Endothelial cell of umbilical vein (primary cell): Measurements from ENCODE around the gene HOXB4. TPM values are rescaled to one million over a fixed set of nuclear protein-coding genes. Genes with fewer than 3 reads are reported as not detected.

Experiments
- BruUV-seq: library from RNA; stranded (reverse); fragments of 400-500 nt; replicated peaks from 2 replicates; lab custom pipeline; 2021; lab: Mats Ljungman, UMichigan
- CTCF ChIA-PET: fragments of 300-600, 350-600 bp; sonication (Branson Sonifier 250); formaldehyde crosslinking; loops from one replicate; lab custom pipeline; 2021; ENCODE audit warnings: antibody characterized with exemption, inconsistent platforms; lab: Charles Lee
- POLR2A ChIA-PET: fragments of 300-600, 350-600 bp; sonication (Branson Sonifier 250); formaldehyde crosslinking; loops from one replicate; lab custom pipeline; 2021; ENCODE audit warnings: antibody characterized with exemption, inconsistent platforms; lab: Charles Lee
- DNase-seq: peaks from one replicate; pipeline ENCODE4 v3.0.0-alpha.2; 2011; ENCODE audit warnings: low read depth, low spot score
- FAIRE-seq: peaks from 2 replicates; lab custom pipeline; 2011; peaks lifted over from hg19 to GRCh38; lab: Jason Lieb, UNC
- H2AFZ ChIP-seq: 2 replicates; pipeline ENCODE4 v1.6.0; 2012; ENCODE audit warnings: low read depth, low read length, control low read depth, inconsistent platforms
- H3K27ac ChIP-seq: 2 replicates; pipeline ENCODE4 v1.5.1; 2011; ENCODE audit warnings: low read depth, mild to moderate bottlenecking, control low read depth, low read length, moderate library complexity; ENCODE audit not compliant: insufficient read depth
- H3K27me3 ChIP-seq, 2 experiments: 2 replicates each; pipeline versions ENCODE4 v1.6.0 to v1.6.1; 2011; ENCODE audit warnings: low read length in 2 of 2, mixed read lengths in 1 of 2; ENCODE audit not compliant: control insufficient read depth in 2 of 2, insufficient read depth in 2 of 2
- H3K36me3 ChIP-seq, 2 experiments: 2 replicates in 1 of 2; 3 replicates in 1 of 2; pipeline ENCODE4 v1.5.1; 2011; ENCODE audit warnings: low read length in 2 of 2, mild to moderate bottlenecking in 1 of 2, moderate library complexity in 1 of 2; ENCODE audit not compliant: control insufficient read depth in 2 of 2, insufficient read depth in 2 of 2; ENCODE audit errors: extremely low read depth in 1 of 2
- H3K4me1 ChIP-seq: 3 replicates; pipeline ENCODE4 v1.5.1; 2011; ENCODE audit warnings: mild to moderate bottlenecking, low read length; ENCODE audit not compliant: control insufficient read depth, insufficient read depth; ENCODE audit errors: extremely low read depth
- H3K4me2 ChIP-seq: 2 replicates; pipeline ENCODE4 v1.6.1; 2011; ENCODE audit warnings: low read length, control low read depth, mixed read lengths; ENCODE audit not compliant: insufficient read depth
- H3K4me3 ChIP-seq, 3 experiments: fragments of 200-600 bp in 1 of 3; sonication (generic), shearing (Covaris generic) in 1 of 3; replicated peaks in 1 of 3; 2 replicates each; pipeline ENCODE4 v1.5.1; 2011 to 2016; ENCODE audit warnings: control low read depth in 3 of 3, low read length in 3 of 3, mild to moderate bottlenecking in 2 of 3, inconsistent platforms in 1 of 3, low read depth in 1 of 3, moderate library complexity in 1 of 3; ENCODE audit not compliant: insufficient read depth in 1 of 3
- H3K79me2 ChIP-seq: 2 replicates; pipeline ENCODE4 v1.6.0; 2012; ENCODE audit warnings: low read length, inconsistent platforms; ENCODE audit not compliant: control insufficient read depth, insufficient read depth
- H3K9ac ChIP-seq: replicated peaks from 2 replicates; pipeline ENCODE3; 2011; ENCODE audit warnings: low read length, control low read depth; ENCODE audit not compliant: insufficient read depth; ENCODE audit errors: extremely low read depth
- H3K9me1 ChIP-seq: replicated peaks from 3 replicates; pipeline ENCODE4 v1.6.0; 2011; ENCODE audit warnings: mild to moderate bottlenecking, low read length; ENCODE audit not compliant: control insufficient read depth, insufficient read depth; ENCODE audit errors: extremely low read depth
- H3K9me3 ChIP-seq: replicated peaks from 2 replicates; pipeline ENCODE4 v1.5.1; 2012; ENCODE audit warnings: low read length, inconsistent platforms; ENCODE audit not compliant: control insufficient read depth, insufficient read depth
- H4K20me1 ChIP-seq: replicated peaks from 2 replicates; pipeline ENCODE3; 2011; ENCODE audit warnings: mild to moderate bottlenecking, low read length; ENCODE audit not compliant: control insufficient read depth, insufficient read depth; ENCODE audit errors: extremely low read depth
- EZH2 ChIP-seq: IDR thresholded peaks from 2 replicates; pipeline ENCODE4 v1.6.1; 2012; ENCODE audit warnings: borderline replicate concordance, low read depth, mild to moderate bottlenecking, moderate library complexity, low read length, inconsistent platforms; ENCODE audit not compliant: severe bottlenecking
- FOS ChIP-seq: IDR thresholded peaks from 2 replicates; pipeline ENCODE4 v1.6.1; 2011; ENCODE audit warnings: mild to moderate bottlenecking, low read length, moderate library complexity, borderline replicate concordance; ENCODE audit not compliant: insufficient read depth
- GATA2 ChIP-seq: IDR thresholded peaks from 2 replicates; pipeline ENCODE4 v1.7.0; 2011; ENCODE audit warnings: low read depth, mild to moderate bottlenecking, moderate library complexity, mixed read lengths, low read length; ENCODE audit not compliant: insufficient read length, insufficient read depth
- JUN ChIP-seq: IDR thresholded peaks from 2 replicates; pipeline ENCODE4 v1.6.1; 2011; ENCODE audit warnings: borderline replicate concordance, low read depth; ENCODE audit not compliant: insufficient read length, insufficient read depth
- MYC ChIP-seq: IDR thresholded peaks from one replicate; pipeline ENCODE4 v1.6.1; 2011; ENCODE audit warnings: mild to moderate bottlenecking, low read depth, low read length
- POLR2A ChIP-seq: IDR thresholded peaks from 2 replicates; pipeline ENCODE4 v1.6.1; 2012; ENCODE audit warnings: low read depth, mild to moderate bottlenecking, control low read depth, low read length
- POLR2AphosphoS5 ChIP-seq: IDR thresholded peaks from 2 replicates; pipeline ENCODE4 v1.6.1; 2012; ENCODE audit warnings: low read depth, mild to moderate bottlenecking, control low read depth, low read length, moderate library complexity; ENCODE audit not compliant: insufficient read depth
- dilution Hi-C: fragments of 300-500 bp; cut with MboI; formaldehyde crosslinking; loops from one replicate; pipeline ENCODE4 v1.15.0; 2019; ENCODE audit warnings: low sequenced_read_pairs; ENCODE audit not compliant: extremely low pct_ligation_motif_present
- intact Hi-C: fragments of 100-400 bp; cut with micrococcal nuclease; formaldehyde crosslinking; loops from one replicate; pipeline ENCODE4 v1.10.0; 2022
- polyA plus RNA-seq, 4 experiments: library from polyadenylated mRNA; depleted of rRNA in 3 of 4; stranded (reverse) in 3 of 4; unstranded in 1 of 4; fragments of >200 nt; gene quantifications; 2 replicates each; pipeline versions ENCODE4 v1.2.1 to v1.2.3, GENCODE V29; 2011 to 2012; ENCODE audit warnings: missing spikeins in 1 of 4
- total RNA-seq: library from RNA; stranded (reverse); gene quantifications from 2 replicates; pipeline ENCODE4 v1.2.3, GENCODE V29; 2021
- TF ChIP-seq, protein P1 (sequence below): IDR thresholded peaks from 2 replicates; pipeline ENCODE4 v1.6.1; 2011; ENCODE audit not compliant: insufficient read depth, insufficient read length
- TF ChIP-seq, protein P2 (sequence below), 2 donors: IDR thresholded peaks; 1 replicate in 1 of 2; 2 replicates in 1 of 2; pipeline ENCODE4 v1.5.1; 2011; ENCODE audit warnings: low read length in 2 of 2, mild to moderate bottlenecking in 2 of 2, moderate library complexity in 2 of 2, control low read depth in 1 of 2, inconsistent platforms in 1 of 2, low read depth in 1 of 2; ENCODE audit not compliant: insufficient read depth in 1 of 2; ENCODE audit errors: extremely low read depth in 1 of 2

The HOXB4 gene
- total and polyA plus RNA-seq, 2 donors (not counting 3 experiments of a cell fraction or from before 2014, with no cell fraction given) = 4.6 to 13.1 TPM

DNA sequence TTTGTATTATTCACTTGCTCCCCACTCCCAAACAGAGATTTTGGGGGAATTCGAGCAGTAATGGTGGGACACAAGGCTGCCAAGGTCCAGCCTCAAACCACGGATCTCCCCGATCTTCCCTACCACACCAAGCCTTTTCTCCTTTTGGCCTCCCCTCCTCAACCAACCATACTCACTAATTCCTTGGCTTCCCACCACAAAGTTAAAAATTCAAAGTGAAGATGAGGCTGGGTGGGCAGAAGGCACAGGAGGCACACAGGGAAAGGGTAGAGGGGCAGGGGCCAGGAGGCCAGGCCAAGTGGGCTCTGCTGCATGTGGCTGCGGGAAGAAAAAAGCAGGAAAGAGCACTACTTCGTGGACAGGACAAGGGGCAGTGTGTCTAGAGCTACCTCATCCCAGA lies 15.2 kb downstream of the HOXB4 start:
- no peaks in the 10 kb centered on the region for H3K27me3 ChIP-seq
- peaks cover 75% of the 10 kb centered on the region for H3K79me2 ChIP-seq

More for the DNA sequence above, 15.2 kb downstream of the HOXB4 start:
- FAIRE-seq (no peak), DNase-seq (no peak)
- Histone ChIP-seq H3K4me3 (no peak overlapping the region), H3K4me1 (peaks cover 32% of the 10 kb centered on the region), H2AFZ (no peak overlapping the region), H3K9me3 (no peaks in the 10 kb centered on the region), H3K27ac (no peak overlapping the region), H3K4me2 (no peak overlapping the region), H3K9me1 (no peaks in the 10 kb centered on the region), H4K20me1 (no peaks in the 10 kb centered on the region), H3K9ac (no peak overlapping the region), H3K36me3 (peaks cover 0 to 5% of the 10 kb centered on the region in 2 experiments)
- intact Hi-C loops = loop anchor here (2.0 kb wide), 1 partner anchor 14 kb away; no protein-coding TSS in a partner anchor
- ChIA-PET CTCF (interaction anchor here (1.1 kb wide), 1 partner anchor 15 kb away, joined by 3 read pairs; the partner anchor contains the start of gene HOXB4), POLR2A (no interaction called here)
- BruUV-seq = no TSS peak
- dilution Hi-C loops = no loop called here
- no peak for TF ChIP-seq MYC
- no peak for TF ChIP-seq EZH2
- TF ChIP-seq FOS = no peak
- no peak for TF ChIP-seq JUN
- TF ChIP-seq, protein P1, sequence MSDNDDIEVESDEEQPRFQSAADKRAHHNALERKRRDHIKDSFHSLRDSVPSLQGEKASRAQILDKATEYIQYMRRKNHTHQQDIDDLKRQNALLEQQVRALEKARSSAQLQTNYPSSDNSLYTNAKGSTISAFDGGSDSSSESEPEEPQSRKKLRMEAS = no peak
- no peak for TF ChIP-seq POLR2AphosphoS5
- TF ChIP-seq POLR2A = no peak
- TF ChIP-seq, protein P2, sequence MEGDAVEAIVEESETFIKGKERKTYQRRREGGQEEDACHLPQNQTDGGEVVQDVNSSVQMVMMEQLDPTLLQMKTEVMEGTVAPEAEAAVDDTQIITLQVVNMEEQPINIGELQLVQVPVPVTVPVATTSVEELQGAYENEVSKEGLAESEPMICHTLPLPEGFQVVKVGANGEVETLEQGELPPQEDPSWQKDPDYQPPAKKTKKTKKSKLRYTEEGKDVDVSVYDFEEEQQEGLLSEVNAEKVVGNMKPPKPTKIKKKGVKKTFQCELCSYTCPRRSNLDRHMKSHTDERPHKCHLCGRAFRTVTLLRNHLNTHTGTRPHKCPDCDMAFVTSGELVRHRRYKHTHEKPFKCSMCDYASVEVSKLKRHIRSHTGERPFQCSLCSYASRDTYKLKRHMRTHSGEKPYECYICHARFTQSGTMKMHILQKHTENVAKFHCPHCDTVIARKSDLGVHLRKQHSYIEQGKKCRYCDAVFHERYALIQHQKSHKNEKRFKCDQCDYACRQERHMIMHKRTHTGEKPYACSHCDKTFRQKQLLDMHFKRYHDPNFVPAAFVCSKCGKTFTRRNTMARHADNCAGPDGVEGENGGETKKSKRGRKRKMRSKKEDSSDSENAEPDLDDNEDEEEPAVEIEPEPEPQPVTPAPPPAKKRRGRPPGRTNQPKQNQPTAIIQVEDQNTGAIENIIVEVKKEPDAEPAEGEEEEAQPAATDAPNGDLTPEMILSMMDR (IDR thresholded peaks at IDR 0.05; ENCODE audit: extremely low read depth in 1 of 2, insufficient read depth in 1 of 2, low read depth in 1 of 2, low read length in 2 of 2) = no peak
- TF ChIP-seq GATA2 = no peak
